ENCODE results near the gene ZNF513. TPM values are rescaled to one million over a fixed set of nuclear protein-coding genes. Genes with fewer than 3 reads are reported as not detected.
A peak's percentile ranks its signal among the peaks of the same experiment; 100 is the strongest.

ZNF513 gene
- total RNA-seq, 1 experiment from 2014 or later = 19.2 TPM

DNA sequence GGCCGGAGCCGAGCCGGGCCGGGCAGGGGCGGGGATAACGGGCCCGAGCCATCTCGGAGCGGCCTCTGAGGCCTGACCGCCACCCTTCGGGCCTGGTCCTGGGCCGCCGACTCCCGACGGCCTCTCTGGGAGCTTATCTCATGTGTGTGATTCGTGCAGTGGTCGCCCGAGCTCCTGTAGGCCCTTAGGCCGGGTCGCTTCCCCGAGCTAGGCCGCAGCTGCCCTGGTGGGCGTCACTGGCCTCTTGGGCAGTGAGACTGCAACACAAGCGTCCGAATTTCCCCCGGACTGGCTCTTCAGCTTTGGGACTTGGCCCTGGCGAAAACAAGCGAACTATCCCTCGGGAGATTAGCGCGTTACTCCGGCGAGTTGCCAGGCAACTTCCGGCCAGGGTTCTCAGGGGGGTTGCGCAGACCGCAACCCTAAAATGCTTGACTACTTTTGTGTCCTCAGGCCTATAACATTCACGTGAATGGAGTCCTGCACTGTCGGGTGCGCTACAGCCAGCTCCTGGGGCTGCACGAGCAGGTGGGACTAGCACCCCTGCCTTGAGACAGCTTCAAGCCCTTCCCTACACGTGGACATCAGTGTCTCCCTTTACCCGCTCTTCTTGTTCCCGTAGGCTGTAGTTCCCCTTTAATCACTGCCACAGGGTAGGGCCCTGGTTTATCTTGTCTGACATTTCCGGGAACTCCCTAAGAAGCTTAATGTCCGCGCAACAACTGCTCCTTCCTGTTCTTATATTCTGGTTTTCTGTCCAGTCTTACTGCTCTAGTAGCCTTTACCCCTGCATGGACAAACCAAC, 9.5 kb downstream of the ZNF513 start:
- no peaks in the 10 kb centered on the region for H3K9me3 ChIP-seq
- peaks cover 5% of the 10 kb centered on the region; the same call in 1 of the 2 replicates for H3K36me3 ChIP-seq (ENCODE audit: control insufficient read depth, insufficient read depth, low read length)
- TF ChIP-seq, protein P1, sequence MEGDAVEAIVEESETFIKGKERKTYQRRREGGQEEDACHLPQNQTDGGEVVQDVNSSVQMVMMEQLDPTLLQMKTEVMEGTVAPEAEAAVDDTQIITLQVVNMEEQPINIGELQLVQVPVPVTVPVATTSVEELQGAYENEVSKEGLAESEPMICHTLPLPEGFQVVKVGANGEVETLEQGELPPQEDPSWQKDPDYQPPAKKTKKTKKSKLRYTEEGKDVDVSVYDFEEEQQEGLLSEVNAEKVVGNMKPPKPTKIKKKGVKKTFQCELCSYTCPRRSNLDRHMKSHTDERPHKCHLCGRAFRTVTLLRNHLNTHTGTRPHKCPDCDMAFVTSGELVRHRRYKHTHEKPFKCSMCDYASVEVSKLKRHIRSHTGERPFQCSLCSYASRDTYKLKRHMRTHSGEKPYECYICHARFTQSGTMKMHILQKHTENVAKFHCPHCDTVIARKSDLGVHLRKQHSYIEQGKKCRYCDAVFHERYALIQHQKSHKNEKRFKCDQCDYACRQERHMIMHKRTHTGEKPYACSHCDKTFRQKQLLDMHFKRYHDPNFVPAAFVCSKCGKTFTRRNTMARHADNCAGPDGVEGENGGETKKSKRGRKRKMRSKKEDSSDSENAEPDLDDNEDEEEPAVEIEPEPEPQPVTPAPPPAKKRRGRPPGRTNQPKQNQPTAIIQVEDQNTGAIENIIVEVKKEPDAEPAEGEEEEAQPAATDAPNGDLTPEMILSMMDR (IDR thresholded peaks at IDR 0.05; ENCODE audit: insufficient read depth in 1 of 2, low read depth in 1 of 2, low read length in 1 of 2, severe bottlenecking in 1 of 2, unreplicated experiment in 1 of 2) = no peak
- ChIA-PET POLR2A (interaction anchor here (1.5 to 1.7 kb wide), 2 partner anchors 9 to 14 kb away, joined by 5 to 10 read pairs; partner anchors contain the start of genes GTF3C2 and ZNF513), CTCF (interaction anchor here (0.9 to 1.8 kb wide), 4 partner anchors 48 to 79 kb away, joined by 3 to 9 read pairs (median 4); partner anchors contain the start of gene MPV17)
- H3K4me1 ChIP-seq = peaks cover 17% of the 10 kb centered on the region
- H3K4me3 ChIP-seq (ENCODE audit: low read depth, low read length) = peak overlapping the region; percentile 78
- DNase-seq = no peak
- H3K9me3 Mint-ChIP-seq (ENCODE audit: unreplicated experiment) = no peaks in the 10 kb centered on the region
- H3K27me3 Mint-ChIP-seq (ENCODE audit: insufficient read depth, unreplicated experiment) = no peaks in the 10 kb centered on the region
- BruUV-seq (replicated peaks) = no TSS peak
- H3K36me3 Mint-ChIP-seq (ENCODE audit: insufficient read depth, unreplicated experiment) = peaks cover 86% of the 10 kb centered on the region
- intact Hi-C loops (cut with micrococcal nuclease; ENCODE audit: unreplicated experiment) = loop anchor here (1.0 to 2.0 kb wide), 4 partner anchors 9 to 58 kb away; partner anchors contain the start of genes GTF3C2, NRBP1 and ZNF513
- H3K4me3 Mint-ChIP-seq (ENCODE audit: unreplicated experiment) = peak overlapping the region; percentile 74
- H3K4me1 Mint-ChIP-seq (ENCODE audit: low read depth, unreplicated experiment) = peaks cover 31% of the 10 kb centered on the region
- no peaks in the 10 kb centered on the region for H3K27me3 ChIP-seq (replicated peaks; ENCODE audit: control insufficient read depth, insufficient read depth, low read length)
- H3K27ac Mint-ChIP-seq (ENCODE audit: unreplicated experiment) = peak overlapping the region; percentile 96

DNA sequence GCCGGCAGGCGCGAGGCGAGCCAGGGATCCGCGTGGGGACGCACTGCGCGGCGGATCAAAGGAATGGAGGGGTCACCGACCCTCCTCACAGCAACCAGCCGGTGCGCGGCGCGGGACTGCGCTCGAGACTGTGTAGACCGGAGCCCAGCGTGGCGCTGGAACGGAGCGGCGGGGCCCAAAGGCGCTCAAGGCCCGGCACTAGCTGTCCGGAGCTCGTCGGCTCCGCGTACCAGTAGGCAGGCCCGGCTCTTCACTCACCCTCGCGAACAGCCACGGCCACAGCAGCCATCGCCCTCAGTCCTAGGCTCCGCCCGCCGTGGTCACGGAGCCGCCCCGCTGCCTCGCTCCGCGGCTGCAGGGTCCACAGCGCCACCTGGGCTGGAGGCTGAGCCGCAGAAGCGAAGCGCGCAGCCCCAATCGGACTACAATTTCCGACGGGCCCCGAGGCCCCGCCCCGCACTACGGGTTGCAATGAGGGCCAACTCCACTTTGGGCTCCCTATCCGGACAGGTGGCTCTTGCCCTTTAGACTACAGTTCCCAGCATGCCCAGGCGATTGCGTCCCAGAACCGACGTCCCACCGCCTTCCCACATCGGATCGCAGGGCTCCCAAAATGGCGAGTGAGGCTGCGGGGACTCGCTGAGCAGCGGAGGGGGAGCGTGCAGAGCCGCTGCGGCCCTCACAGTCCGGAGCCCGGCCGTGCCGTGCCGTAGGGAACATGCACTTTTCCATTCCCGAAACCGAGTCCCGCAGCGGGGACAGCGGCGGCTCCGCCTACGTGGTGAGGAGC, 10.3 kb downstream of the ZNF513 start, which contains the start of the genes EIF2B4 and SNX17:
Gene EIF2B4, minus strand, starts transcription at position 313 of the 790 bp plus-strand sequence. Its CDS starts 24 bp downstream, at position 289.
Gene SNX17, plus strand, starts transcription at position 591 of the 790 bp plus-strand sequence. Its CDS starts 128 bp downstream, at position 719.
- peaks cover 31% of the 10 kb centered on the region for H3K4me1 Mint-ChIP-seq (ENCODE audit: low read depth, unreplicated experiment)
- CTCF ChIA-PET = interaction anchor here (0.9 to 1.9 kb wide), 7 partner anchors 10 to 147 kb away, joined by 3 to 12 read pairs (median 6); partner anchors contain the start of genes GTF3C2, SLC30A3 and ZNF513
- H3K9me3 Mint-ChIP-seq (ENCODE audit: unreplicated experiment) = no peaks in the 10 kb centered on the region
- POLR2A ChIA-PET = interaction anchor here (0.5 to 2.1 kb wide), 5 partner anchors 10 to 48 kb away, joined by 3 to 8 read pairs (median 5); partner anchors contain the start of genes GTF3C2, PPM1G and ZNF513
- H3K36me3 Mint-ChIP-seq (ENCODE audit: insufficient read depth, unreplicated experiment) = peaks cover 85% of the 10 kb centered on the region
- peak; percentile 100 for DNase-seq
- TF ChIP-seq, protein P1 (IDR thresholded peaks at IDR 0.05; ENCODE audit: insufficient read depth in 1 of 2, low read depth in 1 of 2, low read length in 1 of 2, severe bottlenecking in 1 of 2, unreplicated experiment in 1 of 2) = peak; percentile 58 to 95
- peak within 1 kb of the TSS; percentile 74 for H3K4me3 Mint-ChIP-seq (ENCODE audit: unreplicated experiment)
- intact Hi-C loops (cut with micrococcal nuclease; ENCODE audit: unreplicated experiment) = loop anchor here (1.0 to 2.0 kb wide), 4 partner anchors 10 to 59 kb away; partner anchors contain the start of genes GTF3C2, NRBP1 and ZNF513
- BruUV-seq (replicated peaks) = no TSS peak
- Histone ChIP-seq H3K36me3 (ENCODE audit: control insufficient read depth, insufficient read depth, low read length) (peaks cover 6% of the 10 kb centered on the region), H3K4me1 (peaks cover 17% of the 10 kb centered on the region), H3K9me3 (no peaks in the 10 kb centered on the region), H3K4me3 (ENCODE audit: low read depth, low read length) (peak within 1 kb of the TSS; percentile 85), H3K27me3 (replicated peaks; ENCODE audit: control insufficient read depth, insufficient read depth, low read length) (no peaks in the 10 kb centered on the region)
- H3K27ac Mint-ChIP-seq (ENCODE audit: unreplicated experiment) = peak within 1 kb of the TSS; percentile 96
- H3K27me3 Mint-ChIP-seq (ENCODE audit: insufficient read depth, unreplicated experiment) = no peaks in the 10 kb centered on the region

Data from Caco-2 (cell line).